ENCODE data around the gene DOCK6.

Gene DOCK6

DNA sequence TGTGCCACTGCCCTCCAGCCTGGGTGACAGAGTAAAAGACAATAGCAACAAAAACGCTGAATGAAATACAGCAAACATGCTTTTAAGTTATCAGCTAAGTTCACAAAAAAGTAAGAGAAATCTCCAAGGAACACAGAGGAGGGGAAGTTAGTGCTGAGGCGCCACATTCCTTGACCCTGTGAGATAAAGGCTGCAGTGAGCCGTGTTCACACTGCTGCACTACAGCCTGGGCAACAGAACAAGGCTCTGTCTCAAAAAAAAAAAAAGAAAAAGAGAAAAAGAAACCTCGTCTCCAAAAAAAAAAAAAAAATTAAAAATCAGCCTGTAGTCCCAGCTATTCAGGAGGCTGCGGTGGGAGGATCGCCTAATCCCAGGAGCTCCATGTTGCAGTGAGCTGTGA lies 16.3 kb upstream of the DOCK6 start:
- POLR2A ChIA-PET, result no interaction called here
- no peak for DNase-seq (ENCODE audit: extremely low spot score)
- CTCF ChIA-PET, result no interaction called here
- TF ChIP-seq HDGF (IDR thresholded peaks at IDR 0.05; ENCODE audit: borderline replicate concordance) (no peak), ARNT (IDR thresholded peaks at IDR 0.05) (no peak), L3MBTL2 (conservative IDR thresholded peaks at IDR 0.05) (no peak), CTBP1 (IDR thresholded peaks at IDR 0.05; ENCODE audit: borderline replicate concordance) (no peak), ELF4 (IDR thresholded peaks at IDR 0.05) (no peak), FOXA1 (IDR thresholded peaks at IDR 0.05) (no peak), FOXM1 (IDR thresholded peaks at IDR 0.05; ENCODE audit: borderline replicate concordance) (no peak), FOXK2 (IDR thresholded peaks at IDR 0.05) (no peak), ZNF384 (IDR thresholded peaks at IDR 0.05) (no peak), LEF1 (IDR thresholded peaks at IDR 0.05; ENCODE audit: borderline replicate concordance) (no peak), NFRKB (IDR thresholded peaks at IDR 0.05) (no peak), TARDBP (IDR thresholded peaks at IDR 0.05) (no peak), SP1 (IDR thresholded peaks at IDR 0.05) (no peak), SUZ12 (IDR thresholded peaks at IDR 0.05) (no peak), BHLHE40 (IDR thresholded peaks at IDR 0.05; ENCODE audit: borderline replicate concordance) (no peak)
- TF ChIP-seq, protein P1, sequence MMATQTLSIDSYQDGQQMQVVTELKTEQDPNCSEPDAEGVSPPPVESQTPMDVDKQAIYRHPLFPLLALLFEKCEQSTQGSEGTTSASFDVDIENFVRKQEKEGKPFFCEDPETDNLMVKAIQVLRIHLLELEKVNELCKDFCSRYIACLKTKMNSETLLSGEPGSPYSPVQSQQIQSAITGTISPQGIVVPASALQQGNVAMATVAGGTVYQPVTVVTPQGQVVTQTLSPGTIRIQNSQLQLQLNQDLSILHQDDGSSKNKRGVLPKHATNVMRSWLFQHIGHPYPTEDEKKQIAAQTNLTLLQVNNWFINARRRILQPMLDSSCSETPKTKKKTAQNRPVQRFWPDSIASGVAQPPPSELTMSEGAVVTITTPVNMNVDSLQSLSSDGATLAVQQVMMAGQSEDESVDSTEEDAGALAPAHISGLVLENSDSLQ (IDR thresholded peaks at IDR 0.05), result no peak

DNA sequence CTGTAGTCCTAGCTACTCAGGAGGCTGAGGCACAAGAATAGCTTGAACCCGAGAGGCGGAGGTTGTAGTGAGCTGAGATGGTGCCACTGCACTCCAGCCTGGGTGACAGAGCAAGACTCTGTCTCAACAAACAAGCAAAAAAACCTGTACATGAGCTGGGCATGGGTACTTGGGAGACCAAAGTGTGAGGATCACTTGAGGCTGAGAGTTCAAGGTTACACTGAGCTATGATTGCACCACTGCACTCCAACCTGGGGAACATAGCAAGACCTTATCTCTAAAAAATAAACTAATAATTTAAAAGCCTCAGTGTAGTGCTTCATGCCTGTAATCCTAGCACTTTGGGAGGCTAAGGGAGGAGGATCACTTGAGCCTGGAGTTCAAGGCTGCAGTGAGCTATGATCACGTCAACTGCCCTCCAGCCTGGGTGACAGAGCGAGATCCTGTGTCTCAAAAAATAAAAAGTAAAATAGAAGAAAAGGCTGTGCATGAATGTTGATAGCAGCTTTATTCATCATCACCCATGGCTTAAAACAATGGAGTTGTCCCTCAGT lies 12.3 kb upstream of the DOCK6 start:
- TF ChIP-seq, protein P1 (IDR thresholded peaks at IDR 0.05), result no peak
- DNase-seq (ENCODE audit: extremely low spot score), result no peak
- ChIA-PET CTCF (interaction anchor here (0.6 to 1.1 kb wide), 2 partner anchors 208 to 382 kb away, joined by 3 read pairs; no protein-coding TSS in a partner anchor), POLR2A (no interaction called here)

DNA sequence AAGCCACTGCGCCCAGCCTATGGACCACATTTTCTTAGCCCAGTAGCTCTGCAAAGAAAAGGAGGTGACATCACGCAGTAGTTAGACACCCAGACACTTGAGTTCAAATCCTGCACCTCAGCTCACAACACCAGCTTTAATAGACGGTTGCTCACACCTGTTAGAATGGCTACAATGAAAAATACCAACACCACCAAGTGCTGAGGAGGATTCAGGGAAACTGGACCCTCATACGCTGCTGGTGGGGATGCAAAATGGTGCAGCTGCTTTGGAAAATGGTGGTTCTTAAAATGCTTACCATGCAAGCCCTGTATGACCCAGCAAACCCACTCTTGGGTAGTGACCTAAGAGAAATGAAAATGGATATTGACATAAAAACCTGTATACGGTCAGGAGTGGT lies 11.7 kb upstream of the DOCK6 start:
- ChIA-PET POLR2A (no interaction called here), CTCF (interaction anchor here (0.6 to 1.2 kb wide), 2 partner anchors 107 to 382 kb away, joined by 3 read pairs; no protein-coding TSS in a partner anchor)
- TF ChIP-seq LEF1 (IDR thresholded peaks at IDR 0.05; ENCODE audit: borderline replicate concordance), result no peak
- no peak for TF ChIP-seq SP1 (IDR thresholded peaks at IDR 0.05)
- no peak for TF ChIP-seq BHLHE40 (IDR thresholded peaks at IDR 0.05; ENCODE audit: borderline replicate concordance)
- TF ChIP-seq ELF4 (IDR thresholded peaks at IDR 0.05), result no peak
- TF ChIP-seq HDGF (IDR thresholded peaks at IDR 0.05; ENCODE audit: borderline replicate concordance), result no peak
- TF ChIP-seq, protein P1 (IDR thresholded peaks at IDR 0.05), result no peak
- TF ChIP-seq FOXA1 (IDR thresholded peaks at IDR 0.05), result no peak
- TF ChIP-seq ARNT (IDR thresholded peaks at IDR 0.05), result no peak
- no peak for TF ChIP-seq FOXM1 (IDR thresholded peaks at IDR 0.05; ENCODE audit: borderline replicate concordance)
- no peak for TF ChIP-seq FOXK2 (IDR thresholded peaks at IDR 0.05)
- TF ChIP-seq L3MBTL2 (conservative IDR thresholded peaks at IDR 0.05), result no peak
- no peak for TF ChIP-seq SUZ12 (IDR thresholded peaks at IDR 0.05)
- TF ChIP-seq CTBP1 (IDR thresholded peaks at IDR 0.05; ENCODE audit: borderline replicate concordance), result no peak
- TF ChIP-seq NFRKB (IDR thresholded peaks at IDR 0.05), result no peak
- no peak for TF ChIP-seq TARDBP (IDR thresholded peaks at IDR 0.05)
- TF ChIP-seq ZNF384 (IDR thresholded peaks at IDR 0.05), result no peak
- DNase-seq (ENCODE audit: extremely low spot score), result no peak

DNA sequence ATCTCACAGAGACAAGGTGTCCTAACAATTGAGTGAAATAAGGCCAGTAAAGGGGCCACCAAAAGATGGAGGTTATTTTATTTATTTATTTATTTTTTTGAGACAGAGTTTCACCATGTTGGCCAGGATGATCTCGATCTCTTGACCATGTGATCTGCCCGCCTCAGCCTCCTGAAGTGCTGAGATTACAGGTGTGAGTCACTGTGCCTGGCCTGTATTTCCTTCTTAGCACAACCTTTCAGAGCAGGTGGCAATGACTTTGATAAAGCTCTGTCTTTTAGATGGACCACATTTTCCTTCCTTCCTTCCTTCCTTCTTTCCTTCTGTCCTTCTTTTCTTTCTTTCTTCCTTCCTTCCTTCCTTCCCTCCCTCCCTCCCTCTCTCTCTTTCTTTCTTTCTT lies 11.0 kb upstream of the DOCK6 start:
- CTCF ChIA-PET, result interaction anchor here (1.2 kb wide), 1 partner anchor 108 kb away, joined by 3 read pairs; no protein-coding TSS in a partner anchor
- DNase-seq (ENCODE audit: extremely low spot score), result no peak
- POLR2A ChIA-PET, result interaction anchor here (0.7 kb wide), 1 partner anchor 13 kb away, joined by 3 read pairs; no protein-coding TSS in a partner anchor
- TF ChIP-seq CTBP1 (IDR thresholded peaks at IDR 0.05; ENCODE audit: borderline replicate concordance) (no peak), FOXM1 (IDR thresholded peaks at IDR 0.05; ENCODE audit: borderline replicate concordance) (no peak), LEF1 (IDR thresholded peaks at IDR 0.05; ENCODE audit: borderline replicate concordance) (no peak), L3MBTL2 (conservative IDR thresholded peaks at IDR 0.05) (no peak), ZNF384 (IDR thresholded peaks at IDR 0.05) (no peak), FOXA1 (IDR thresholded peaks at IDR 0.05) (no peak), TARDBP (IDR thresholded peaks at IDR 0.05) (no peak), NFRKB (IDR thresholded peaks at IDR 0.05) (no peak), SP1 (IDR thresholded peaks at IDR 0.05) (no peak), HDGF (IDR thresholded peaks at IDR 0.05; ENCODE audit: borderline replicate concordance) (no peak), BHLHE40 (IDR thresholded peaks at IDR 0.05; ENCODE audit: borderline replicate concordance) (no peak), ARNT (IDR thresholded peaks at IDR 0.05) (no peak), ELF4 (IDR thresholded peaks at IDR 0.05) (no peak), FOXK2 (IDR thresholded peaks at IDR 0.05) (no peak), SUZ12 (IDR thresholded peaks at IDR 0.05) (no peak)
- TF ChIP-seq, protein P1 (IDR thresholded peaks at IDR 0.05), result no peak

DNA sequence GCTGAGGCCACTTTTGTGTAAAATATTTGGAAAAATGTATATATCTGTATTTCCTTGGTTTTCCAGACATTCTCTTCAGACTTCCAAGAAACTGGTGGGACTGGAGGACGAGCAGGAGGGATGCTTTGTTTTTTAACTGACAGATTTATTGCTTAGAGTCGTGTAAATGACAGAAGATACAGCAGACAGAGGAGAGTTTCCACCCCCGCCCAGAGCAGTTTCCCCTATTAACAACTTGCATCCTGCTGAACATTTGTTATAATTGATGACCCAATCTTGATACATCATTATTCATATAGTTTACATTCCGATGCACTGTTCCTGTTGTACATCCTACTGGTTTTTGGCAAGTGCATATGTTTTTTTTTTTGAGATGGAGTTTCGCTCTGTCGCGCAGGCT lies 7.1 kb upstream of the DOCK6 start:
- no peak for TF ChIP-seq FOXK2 (IDR thresholded peaks at IDR 0.05)
- TF ChIP-seq, protein P1 (IDR thresholded peaks at IDR 0.05), result peak; percentile 59
- CTCF ChIA-PET, result no interaction called here
- no peak for DNase-seq (ENCODE audit: extremely low spot score)
- POLR2A ChIA-PET, result no interaction called here

Data from HEK293T (cell line).